Activated naive CD8-positive, alpha-beta T cell treated with anti-CD3 and anti-CD28 coated beads for 36 hours (primary cell): ENCODE data around the gene UXS1. TPM values are rescaled to one million over a fixed set of nuclear protein-coding genes. Genes with fewer than 3 reads are reported as not detected.

Source experiments
- DNase-seq: peaks from one replicate; pipeline ENCODE4 v3.0.0; 2021
- H3K27ac Mint-ChIP-seq: one replicate; pipeline ENCODE4 v1.8.0; 2022; ENCODE audit warnings: mild to moderate bottlenecking, moderate library complexity, mixed read lengths
- H3K27me3 Mint-ChIP-seq: one replicate; pipeline ENCODE4 v1.8.0; 2022; ENCODE audit warnings: mild to moderate bottlenecking, mixed read lengths
- H3K36me3 Mint-ChIP-seq: one replicate; pipeline ENCODE4 v1.8.0; 2021; ENCODE audit warnings: mild to moderate bottlenecking, mixed read lengths
- H3K4me1 Mint-ChIP-seq: one replicate; pipeline ENCODE4 v1.8.0; 2021; ENCODE audit warnings: mixed read lengths
- H3K4me3 Mint-ChIP-seq: one replicate; pipeline ENCODE4 v1.8.0; 2022; ENCODE audit warnings: mild to moderate bottlenecking, moderate library complexity, mixed read lengths
- H3K9me3 Mint-ChIP-seq: one replicate; pipeline ENCODE4 v1.8.0; 2022; ENCODE audit warnings: mixed read lengths
- total RNA-seq, 2 experiments: library from RNA; stranded (reverse); gene quantifications; one replicate each; pipeline ENCODE4 v1.2.3, GENCODE V29; 2021

The UXS1 gene
- total RNA-seq, 2 experiments from 2014 or later, result 43.4 to 44.5 TPM

GRCh38 chr2:106107509-106108131 lies 86.5 kb downstream of the UXS1 start:
- H3K4me3 Mint-ChIP-seq, result no peak overlapping the region
- H3K27me3 Mint-ChIP-seq, result no peaks in the 10 kb centered on the region
- peaks cover 19% of the 10 kb centered on the region for H3K4me1 Mint-ChIP-seq
- DNase-seq, result peak; percentile 55
- H3K9me3 Mint-ChIP-seq, result no peaks in the 10 kb centered on the region
- H3K27ac Mint-ChIP-seq, result peak overlapping the region; percentile 84
- peaks cover 4% of the 10 kb centered on the region for H3K36me3 Mint-ChIP-seq

- H3K36me3 Mint-ChIP-seq, result peaks cover 4% of the 10 kb centered on the region
Measured at GRCh38 chr2:106106622-106107508, 87.2 kb downstream of the UXS1 start.

GRCh38 chr2:106105151-106105922 lies 88.8 kb downstream of the UXS1 start:
- Mint-ChIP-seq H3K36me3 (peaks cover 3% of the 10 kb centered on the region), H3K4me1 (peaks cover 19% of the 10 kb centered on the region), H3K27ac (no peak overlapping the region), H3K9me3 (no peaks in the 10 kb centered on the region), H3K27me3 (no peaks in the 10 kb centered on the region), H3K4me3 (no peak overlapping the region)
- DNase-seq, result no peak

More at GRCh38 chr2:106106622-106107508, 87.2 kb downstream of the UXS1 start:
- Mint-ChIP-seq H3K27ac (peak overlapping the region; percentile 84), H3K27me3 (no peaks in the 10 kb centered on the region), H3K4me3 (no peak overlapping the region), H3K4me1 (peaks cover 19% of the 10 kb centered on the region), H3K9me3 (no peaks in the 10 kb centered on the region)
- DNase-seq, result peak; percentile 18

- H3K27ac Mint-ChIP-seq, result no peak overlapping the region
- DNase-seq, result peak; percentile 55
- no peaks in the 10 kb centered on the region for H3K27me3 Mint-ChIP-seq
- H3K4me3 Mint-ChIP-seq, result no peak overlapping the region
- no peaks in the 10 kb centered on the region for H3K9me3 Mint-ChIP-seq
- peaks cover 3% of the 10 kb centered on the region for H3K36me3 Mint-ChIP-seq
- peaks cover 19% of the 10 kb centered on the region for H3K4me1 Mint-ChIP-seq
Measured at GRCh38 chr2:106104332-106105062, 89.6 kb downstream of the UXS1 start.

GRCh38 chr2:106099691-106100090 lies 94.4 kb downstream of the UXS1 start:
- H3K9me3 Mint-ChIP-seq, result no peaks in the 10 kb centered on the region
- H3K27me3 Mint-ChIP-seq, result no peaks in the 10 kb centered on the region
- peaks cover 28% of the 10 kb centered on the region for H3K4me1 Mint-ChIP-seq
- H3K27ac Mint-ChIP-seq, result no peak overlapping the region
- no peak overlapping the region for H3K4me3 Mint-ChIP-seq
- DNase-seq, result no peak
- peaks cover 23% of the 10 kb centered on the region for H3K36me3 Mint-ChIP-seq

GRCh38 chr2:106098664-106099063 lies 95.4 kb downstream of the UXS1 start:
- no peak for DNase-seq
- Mint-ChIP-seq H3K4me1 (peaks cover 35% of the 10 kb centered on the region), H3K27me3 (no peaks in the 10 kb centered on the region), H3K27ac (no peak overlapping the region), H3K4me3 (no peak overlapping the region), H3K36me3 (peaks cover 33% of the 10 kb centered on the region), H3K9me3 (no peaks in the 10 kb centered on the region)

GRCh38 chr2:106098081-106098480 lies 96.0 kb downstream of the UXS1 start:
- no peaks in the 10 kb centered on the region for H3K27me3 Mint-ChIP-seq
- H3K27ac Mint-ChIP-seq, result no peak overlapping the region
- peaks cover 39% of the 10 kb centered on the region for H3K4me1 Mint-ChIP-seq
- no peaks in the 10 kb centered on the region for H3K9me3 Mint-ChIP-seq
- no peak for DNase-seq
- peaks cover 38% of the 10 kb centered on the region for H3K36me3 Mint-ChIP-seq
- H3K4me3 Mint-ChIP-seq, result no peak overlapping the region

- H3K27me3 Mint-ChIP-seq, result no peaks in the 10 kb centered on the region
- no peaks in the 10 kb centered on the region for H3K9me3 Mint-ChIP-seq
- H3K36me3 Mint-ChIP-seq, result peaks cover 46% of the 10 kb centered on the region
- no peak overlapping the region for H3K4me3 Mint-ChIP-seq
- no peak for DNase-seq
- H3K27ac Mint-ChIP-seq, result peak overlapping the region; percentile 75
- H3K4me1 Mint-ChIP-seq, result peaks cover 41% of the 10 kb centered on the region
Measured at GRCh38 chr2:106097038-106098000, 96.8 kb downstream of the UXS1 start.

GRCh38 chr2:106096299-106097037 lies 97.6 kb downstream of the UXS1 start:
- Mint-ChIP-seq H3K36me3 (peaks cover 51% of the 10 kb centered on the region), H3K9me3 (no peaks in the 10 kb centered on the region), H3K27ac (peak overlapping the region; percentile 75), H3K4me3 (peak overlapping the region; percentile 63), H3K4me1 (peaks cover 42% of the 10 kb centered on the region), H3K27me3 (no peaks in the 10 kb centered on the region)
- peak; percentile 18 for DNase-seq

- peaks cover 50% of the 10 kb centered on the region for H3K4me1 Mint-ChIP-seq
- H3K27me3 Mint-ChIP-seq, result no peaks in the 10 kb centered on the region
- H3K27ac Mint-ChIP-seq, result peak overlapping the region; percentile 75
- peak; percentile 74 for DNase-seq
- H3K36me3 Mint-ChIP-seq, result peaks cover 55% of the 10 kb centered on the region
- no peaks in the 10 kb centered on the region for H3K9me3 Mint-ChIP-seq
- H3K4me3 Mint-ChIP-seq, result peak overlapping the region; percentile 63
Measured at GRCh38 chr2:106095478-106096298, 98.4 kb downstream of the UXS1 start.

- peaks cover 2% of the 10 kb centered on the region for H3K9me3 Mint-ChIP-seq
- peak overlapping the region; percentile 75 for H3K4me3 Mint-ChIP-seq
- H3K27me3 Mint-ChIP-seq, result no peaks in the 10 kb centered on the region
- H3K36me3 Mint-ChIP-seq, result peaks cover 69% of the 10 kb centered on the region
- peak; percentile 36 for DNase-seq
- peak overlapping the region; percentile 89 for H3K27ac Mint-ChIP-seq
- H3K4me1 Mint-ChIP-seq, result peaks cover 61% of the 10 kb centered on the region
Measured at GRCh38 chr2:106094131-106094841, 99.8 kb downstream of the UXS1 start.
